HG02678 (cell line): Measurements from ENCODE around the gene BRD9.

Experiments
- ATAC-seq: cut with Tn5 transposase; IDR thresholded peaks from one replicate; pipeline ENCODE4 v1.9.1; 2021; ENCODE audit warnings: mild to moderate bottlenecking, moderate library complexity; ENCODE audit not compliant: unreplicated experiment

Gene BRD9

GRCh38 chr5:819078-819477 is 73.5 kb downstream of the BRD9 start:
- ATAC-seq: no peak

GRCh38 chr5:816176-816575 is 76.4 kb downstream of the BRD9 start:
- no peak for ATAC-seq

- no peak for ATAC-seq
Observed at GRCh38 chr5:815449-815848, 77.2 kb downstream of the BRD9 start.
